ENCODE results near the gene ATP13A1.

The ATP13A1 gene

GRCh38 chr19:19645233-19645870, 18.1 kb downstream of the ATP13A1 start:
- no peak for DNase-seq (ENCODE audit: low read depth in 1 of 2, low spot score in 1 of 2)

- no peak for DNase-seq (ENCODE audit: low read depth in 1 of 2, low spot score in 1 of 2)
These were observed 19.5 kb downstream of the ATP13A1 start for GRCh38 chr19:19644054-19644388.

GRCh38 chr19:19643158-19644053, 20.1 kb downstream of the ATP13A1 start, which contains the start of gene GMIP:
GMIP (minus strand) TSS chr19:19643657; CDS start chr19:19643529, 128 bp downstream.
- peak; percentile 80 to 83 for DNase-seq (ENCODE audit: low read depth in 1 of 2, low spot score in 1 of 2)

GRCh38 chr19:19642506-19643157, 20.8 kb downstream of the ATP13A1 start:
- no peak for DNase-seq (ENCODE audit: low read depth in 1 of 2, low spot score in 1 of 2)

- DNase-seq (ENCODE audit: low read depth in 1 of 2, low spot score in 1 of 2): no peak
These were observed 25.8 kb downstream of the ATP13A1 start for GRCh38 chr19:19637523-19638251.

- no peak for DNase-seq (ENCODE audit: low read depth in 1 of 2, low spot score in 1 of 2)
These were observed 26.3 kb downstream of the ATP13A1 start for GRCh38 chr19:19637186-19637522.

- no peak for DNase-seq (ENCODE audit: low read depth in 1 of 2, low spot score in 1 of 2)
These were observed 26.8 kb downstream of the ATP13A1 start for GRCh38 chr19:19636573-19637185.

GRCh38 chr19:19635313-19635702, 28.2 kb downstream of the ATP13A1 start:
- DNase-seq (ENCODE audit: low read depth in 1 of 2, low spot score in 1 of 2): no peak

- DNase-seq (ENCODE audit: low read depth in 1 of 2, low spot score in 1 of 2): no peak
These were observed 28.8 kb downstream of the ATP13A1 start for GRCh38 chr19:19634516-19635312.

GRCh38 chr19:19633711-19634515, 29.6 kb downstream of the ATP13A1 start:
- no peak for DNase-seq (ENCODE audit: low read depth in 1 of 2, low spot score in 1 of 2)

GRCh38 chr19:19632661-19633060, 30.8 kb downstream of the ATP13A1 start:
- DNase-seq (ENCODE audit: low read depth in 1 of 2, low spot score in 1 of 2): no peak

- no peak for DNase-seq (ENCODE audit: low read depth in 1 of 2, low spot score in 1 of 2)
These were observed 32.1 kb downstream of the ATP13A1 start for GRCh38 chr19:19631346-19631745.

GRCh38 chr19:19630426-19630825, 33.0 kb downstream of the ATP13A1 start:
- DNase-seq (ENCODE audit: low read depth in 1 of 2, low spot score in 1 of 2): no peak

- DNase-seq (ENCODE audit: low read depth in 1 of 2, low spot score in 1 of 2): no peak
These were observed 33.4 kb downstream of the ATP13A1 start for GRCh38 chr19:19630062-19630414.

- DNase-seq (ENCODE audit: low read depth in 1 of 2, low spot score in 1 of 2): peak in 1 of 2 donors; percentile 37
These were observed 34.9 kb downstream of the ATP13A1 start for GRCh38 chr19:19628501-19629134.

- peak; percentile 64 to 73 for DNase-seq (ENCODE audit: low read depth in 1 of 2, low spot score in 1 of 2)
These were observed 35.6 kb downstream of the ATP13A1 start, which contains the start of gene LPAR2 for GRCh38 chr19:19627621-19628500. LPAR2 (minus strand) TSS chr19:19628220; CDS start chr19:19627275, 945 bp downstream.

GRCh38 chr19:19626516-19627472, 36.7 kb downstream of the ATP13A1 start:
- no peak for DNase-seq (ENCODE audit: low read depth in 1 of 2, low spot score in 1 of 2)
